ENCODE measurements around the gene COA6.

Gene COA6, protein sequence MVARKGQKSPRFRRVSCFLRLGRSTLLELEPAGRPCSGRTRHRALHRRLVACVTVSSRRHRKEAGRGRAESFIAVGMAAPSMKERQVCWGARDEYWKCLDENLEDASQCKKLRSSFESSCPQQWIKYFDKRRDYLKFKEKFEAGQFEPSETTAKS

DNA sequence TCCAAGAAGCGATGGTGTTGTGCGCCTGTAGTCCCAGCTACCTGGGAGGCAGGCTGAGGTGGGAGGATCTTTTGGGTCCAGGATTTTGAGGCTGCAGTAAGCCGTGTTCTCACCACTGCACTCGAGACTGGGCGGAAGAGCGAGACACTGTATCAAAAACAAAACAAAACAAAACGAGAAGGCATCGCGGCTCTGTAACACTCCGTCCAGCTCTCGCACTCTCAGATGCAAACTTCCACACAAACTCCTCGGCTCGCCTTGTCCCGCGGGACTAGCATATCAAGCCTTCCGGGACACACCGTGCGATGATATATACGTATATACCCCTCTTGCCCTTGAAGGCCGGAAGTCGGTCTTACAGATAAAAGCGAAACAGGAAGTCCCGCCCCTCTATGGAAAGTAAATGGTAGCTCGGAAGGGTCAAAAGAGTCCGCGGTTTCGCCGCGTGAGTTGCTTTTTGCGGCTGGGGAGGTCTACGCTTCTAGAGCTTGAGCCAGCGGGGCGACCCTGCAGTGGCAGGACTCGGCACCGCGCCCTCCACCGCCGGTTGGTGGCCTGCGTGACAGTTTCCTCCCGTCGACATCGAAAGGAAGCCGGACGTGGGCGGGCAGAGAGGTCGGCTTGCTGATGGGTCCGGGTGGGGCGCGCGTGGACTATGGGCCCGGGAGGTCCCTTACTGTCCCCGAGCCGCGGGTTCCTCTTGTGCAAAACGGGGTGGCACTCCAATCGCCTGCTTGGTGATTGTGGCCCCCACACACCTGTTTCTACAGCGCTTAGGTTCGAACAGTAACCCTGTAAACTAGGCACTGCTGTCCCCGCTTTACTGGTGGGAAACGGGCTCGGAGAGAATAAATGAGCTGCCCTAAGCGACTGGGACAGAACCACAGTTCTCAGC lies at the start of gene COA6:
Gene COA6 (plus strand): TSS at position 393 of the 895 bp plus-strand sequence. CDS start 11 bp downstream, at position 404.
- Mint-ChIP-seq H3K4me1 (ENCODE audit: low read depth) (peaks cover 66% of the 10 kb centered on the region), H3K27ac (peak within 1 kb of the TSS; percentile 99), H3K4me3 (peak within 1 kb of the TSS; percentile 96), H3K27me3 (no peaks in the 10 kb centered on the region), H3K9me3 (no peaks in the 10 kb centered on the region), H3K36me3 (ENCODE audit: low read depth) (peaks cover 31% of the 10 kb centered on the region)

DNA sequence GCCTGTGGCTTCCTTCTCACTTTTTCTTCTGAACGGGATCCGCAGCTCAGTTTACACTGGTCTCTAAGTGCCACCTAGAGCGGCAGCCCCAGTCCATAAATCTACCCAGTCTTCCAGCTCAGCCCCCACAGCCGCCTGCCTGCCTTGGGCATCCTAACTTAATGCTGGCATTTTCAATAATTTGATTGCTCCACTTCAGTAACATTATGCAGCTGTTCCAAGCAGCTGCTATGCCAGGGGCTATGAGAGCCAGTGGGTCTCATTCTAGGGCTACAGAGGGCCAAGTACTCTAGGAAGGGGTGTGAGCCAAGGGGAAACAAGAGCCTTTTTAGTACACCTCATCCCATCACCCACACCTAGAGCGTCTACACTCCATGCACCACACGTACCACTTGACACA lies 48.4 kb upstream of the COA6 start:
- Mint-ChIP-seq H3K27ac (no peak overlapping the region), H3K27me3 (peaks cover 13% of the 10 kb centered on the region), H3K4me1 (ENCODE audit: low read depth) (peaks cover 51% of the 10 kb centered on the region), H3K36me3 (ENCODE audit: low read depth) (no peaks in the 10 kb centered on the region), H3K4me3 (no peak overlapping the region), H3K9me3 (no peaks in the 10 kb centered on the region)

DNA sequence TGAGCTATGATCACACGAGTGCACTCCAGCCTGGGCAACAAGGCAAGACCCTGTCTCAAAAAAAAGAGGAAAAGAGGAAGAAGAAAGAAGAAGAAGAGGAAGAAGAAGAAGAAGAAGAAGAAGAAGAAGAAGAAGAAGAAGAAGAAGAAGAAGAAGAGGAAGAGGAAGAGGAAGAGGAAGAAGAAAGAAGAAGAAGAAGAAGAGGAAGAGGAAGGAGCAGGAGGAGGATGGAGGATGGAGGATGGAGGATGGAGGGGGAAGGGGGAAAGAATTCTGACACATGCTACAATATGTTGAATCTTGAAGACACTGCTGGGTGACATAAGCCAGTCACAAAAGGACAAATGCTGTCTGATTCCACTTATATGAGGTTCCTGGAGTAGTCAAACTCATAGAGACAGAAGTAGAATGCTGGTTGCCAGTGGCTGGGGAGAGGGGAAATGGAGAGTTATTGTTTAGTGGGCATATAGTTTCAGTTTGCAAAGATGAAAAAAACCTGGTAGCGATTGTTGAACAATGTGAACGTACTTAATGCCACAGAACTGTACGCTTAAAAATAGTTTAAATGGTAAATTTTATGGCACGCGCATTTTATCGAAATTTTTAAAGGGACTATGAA lies 47.3 kb upstream of the COA6 start:
- H3K9me3 Mint-ChIP-seq: no peaks in the 10 kb centered on the region
- peaks cover 16% of the 10 kb centered on the region for H3K27me3 Mint-ChIP-seq
- no peaks in the 10 kb centered on the region for H3K36me3 Mint-ChIP-seq (ENCODE audit: low read depth)
- peak overlapping the region; percentile 93 for H3K27ac Mint-ChIP-seq
- H3K4me1 Mint-ChIP-seq (ENCODE audit: low read depth): peaks cover 54% of the 10 kb centered on the region
- H3K4me3 Mint-ChIP-seq: peak overlapping the region; percentile 86

DNA sequence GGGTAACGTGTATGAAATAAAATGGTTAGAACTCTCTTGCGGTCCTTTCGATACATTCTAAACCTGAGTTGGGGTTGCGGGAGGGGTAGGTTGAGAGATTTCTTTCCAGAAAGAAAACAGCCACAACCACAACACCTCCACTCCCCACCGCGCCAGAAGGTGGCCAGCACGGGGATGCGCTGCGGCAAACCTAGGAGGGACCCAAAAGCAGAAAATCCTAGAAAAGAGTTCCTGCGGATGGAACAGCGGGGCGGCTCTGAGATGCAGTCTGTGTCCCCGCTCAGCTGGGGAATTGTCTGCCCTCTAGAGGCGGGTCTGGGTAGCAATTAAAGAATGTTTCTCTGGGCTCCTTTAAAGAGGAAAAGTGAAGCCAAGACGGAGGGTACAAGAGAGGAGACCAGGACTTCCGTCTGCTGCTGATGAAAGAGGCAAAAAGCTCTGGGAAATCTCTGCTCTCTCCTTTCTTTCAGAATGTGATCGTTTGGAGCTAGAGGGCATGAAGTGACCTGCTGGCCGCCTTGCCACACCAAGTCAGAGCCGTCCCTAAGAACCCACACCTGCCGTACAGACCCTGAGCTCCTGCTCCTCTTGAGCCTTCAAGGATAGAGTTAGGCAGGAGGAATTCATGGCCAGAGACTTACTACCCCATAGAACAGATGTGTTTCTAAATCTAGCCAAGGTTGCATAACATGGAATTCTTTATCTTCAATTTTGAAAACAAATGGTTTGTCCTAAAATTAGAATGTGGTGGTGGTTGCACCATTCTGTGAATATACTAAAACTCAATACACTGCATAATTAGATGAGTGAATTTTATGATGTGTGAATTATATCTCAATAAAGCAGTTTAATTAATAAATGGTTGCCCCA lies 46.5 kb upstream of the COA6 start:
- Mint-ChIP-seq H3K27me3 (peaks cover 18% of the 10 kb centered on the region), H3K36me3 (ENCODE audit: low read depth) (no peaks in the 10 kb centered on the region), H3K4me3 (peak overlapping the region; percentile 86), H3K27ac (peak overlapping the region; percentile 93), H3K9me3 (no peaks in the 10 kb centered on the region), H3K4me1 (ENCODE audit: low read depth) (peaks cover 48% of the 10 kb centered on the region)

DNA sequence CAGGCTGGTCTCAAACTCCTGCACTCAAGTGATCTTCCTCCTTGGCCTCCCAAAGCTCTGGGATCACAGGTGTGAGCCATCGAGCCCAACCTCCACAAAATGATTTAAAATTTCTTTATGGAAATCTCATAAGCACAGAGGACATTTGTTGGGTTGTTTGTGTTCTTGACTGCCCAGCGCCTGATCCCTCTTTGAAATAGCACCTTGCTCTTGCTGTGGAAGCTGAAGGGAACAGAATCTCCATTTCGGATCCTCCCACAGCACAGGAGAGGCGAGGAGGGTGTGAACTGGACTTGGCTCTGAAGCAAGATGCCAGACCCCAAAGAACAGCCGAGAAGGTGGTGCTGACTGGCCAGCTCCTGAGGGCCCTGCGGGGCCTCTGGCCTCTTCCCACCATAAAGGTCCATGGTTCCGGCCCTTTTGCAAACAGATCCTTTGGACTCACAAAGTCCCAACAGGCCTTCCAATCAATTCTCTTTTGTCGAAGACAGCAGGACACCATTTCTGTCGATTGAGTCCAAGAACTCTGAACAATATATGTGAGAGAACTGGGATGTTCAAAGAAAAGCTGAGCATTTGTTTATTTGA lies 45.6 kb upstream of the COA6 start:
- peak overlapping the region; percentile 15 for H3K4me3 Mint-ChIP-seq
- no peaks in the 10 kb centered on the region for H3K9me3 Mint-ChIP-seq
- H3K36me3 Mint-ChIP-seq (ENCODE audit: low read depth): no peaks in the 10 kb centered on the region
- H3K27me3 Mint-ChIP-seq: peaks cover 25% of the 10 kb centered on the region
- H3K27ac Mint-ChIP-seq: no peak overlapping the region
- H3K4me1 Mint-ChIP-seq (ENCODE audit: low read depth): peaks cover 40% of the 10 kb centered on the region

DNA sequence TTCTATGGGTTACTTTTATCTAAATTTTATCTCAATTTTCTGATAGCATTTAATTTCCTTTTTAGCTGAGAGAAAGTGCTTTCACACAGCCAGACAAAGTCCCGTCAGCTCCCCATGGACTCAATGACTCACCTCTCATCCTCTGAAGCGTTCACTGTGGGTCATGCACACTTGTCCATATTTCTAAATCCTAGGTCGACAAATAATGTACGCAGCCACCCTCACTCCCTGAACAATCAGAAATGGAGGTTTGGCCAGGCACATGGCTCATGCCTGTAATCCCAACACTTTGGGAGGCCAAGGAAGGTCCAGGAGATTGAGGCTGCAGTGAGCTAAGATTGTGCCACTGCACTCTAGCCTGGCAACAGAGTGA lies 42.4 kb upstream of the COA6 start:
- H3K27ac Mint-ChIP-seq: no peak overlapping the region
- H3K9me3 Mint-ChIP-seq: peaks cover 7% of the 10 kb centered on the region
- no peak overlapping the region for H3K4me3 Mint-ChIP-seq
- H3K36me3 Mint-ChIP-seq (ENCODE audit: low read depth): no peaks in the 10 kb centered on the region
- H3K27me3 Mint-ChIP-seq: peaks cover 20% of the 10 kb centered on the region
- H3K4me1 Mint-ChIP-seq (ENCODE audit: low read depth): peaks cover 23% of the 10 kb centered on the region

DNA sequence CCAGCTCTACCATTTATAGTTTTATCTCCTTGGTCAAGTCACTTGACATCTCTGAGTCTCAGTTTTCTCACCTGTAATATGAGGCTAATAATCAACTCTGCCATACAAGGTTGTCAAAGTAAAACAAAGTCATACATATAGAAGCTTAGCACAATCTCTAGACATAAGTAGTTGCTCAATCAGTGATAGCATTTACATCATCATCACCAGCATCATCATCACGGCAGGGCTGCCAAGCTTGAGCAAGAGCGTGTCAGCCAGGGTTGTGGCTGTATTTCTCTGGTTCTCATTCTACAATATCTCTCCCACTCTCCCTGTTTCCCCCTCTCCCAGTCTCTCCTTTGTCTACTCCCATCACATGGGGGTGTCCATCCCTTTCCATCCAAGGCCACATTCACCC lies 41.7 kb upstream of the COA6 start:
- Mint-ChIP-seq H3K4me1 (ENCODE audit: low read depth) (peaks cover 16% of the 10 kb centered on the region), H3K9me3 (peaks cover 12% of the 10 kb centered on the region), H3K36me3 (ENCODE audit: low read depth) (no peaks in the 10 kb centered on the region), H3K4me3 (no peak overlapping the region), H3K27ac (no peak overlapping the region), H3K27me3 (peaks cover 22% of the 10 kb centered on the region)

DNA sequence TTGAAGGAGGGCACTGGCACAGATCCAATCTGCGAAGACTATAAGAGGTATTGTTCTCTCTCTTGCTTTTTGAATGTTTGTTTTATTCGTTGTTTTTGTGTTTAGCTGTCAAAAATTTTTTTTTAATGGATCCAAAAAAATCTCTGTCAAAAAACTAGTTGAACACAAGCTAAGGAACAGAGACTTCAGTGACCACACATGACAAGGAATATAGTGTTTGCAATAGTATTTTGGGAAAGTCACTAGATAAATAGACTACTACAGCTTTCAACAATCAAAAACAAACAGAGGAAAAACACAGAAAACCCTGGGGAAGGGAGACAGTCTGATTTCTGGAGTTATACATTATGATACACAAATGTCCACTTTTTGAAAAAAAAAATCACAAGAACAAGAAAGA lies 36.9 kb upstream of the COA6 start:
- no peaks in the 10 kb centered on the region for H3K4me1 Mint-ChIP-seq (ENCODE audit: low read depth)
- no peak overlapping the region for H3K27ac Mint-ChIP-seq
- peaks cover 25% of the 10 kb centered on the region for H3K27me3 Mint-ChIP-seq
- H3K9me3 Mint-ChIP-seq: peaks cover 30% of the 10 kb centered on the region
- no peaks in the 10 kb centered on the region for H3K36me3 Mint-ChIP-seq (ENCODE audit: low read depth)
- no peak overlapping the region for H3K4me3 Mint-ChIP-seq

DNA sequence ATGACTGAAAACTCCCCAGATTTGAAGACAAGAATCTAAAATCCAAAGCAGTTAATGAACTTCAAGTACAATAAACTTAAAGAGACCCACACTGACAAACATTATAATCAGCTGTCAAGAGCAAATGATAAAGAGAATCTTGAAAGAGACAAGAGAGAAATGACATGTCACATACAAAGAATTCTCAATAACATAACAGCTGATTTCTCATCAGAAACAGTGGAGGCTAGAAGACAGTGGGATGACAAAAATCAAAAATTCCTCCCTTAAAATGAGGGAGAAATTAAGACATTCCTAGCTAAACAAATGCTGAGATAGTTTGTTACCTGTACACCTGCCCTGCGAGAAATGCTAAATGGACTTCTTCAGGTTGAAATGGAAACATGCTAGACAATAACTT lies 36.0 kb upstream of the COA6 start:
- Mint-ChIP-seq H3K27me3 (peaks cover 18% of the 10 kb centered on the region), H3K36me3 (ENCODE audit: low read depth) (no peaks in the 10 kb centered on the region), H3K9me3 (peaks cover 30% of the 10 kb centered on the region)

DNA sequence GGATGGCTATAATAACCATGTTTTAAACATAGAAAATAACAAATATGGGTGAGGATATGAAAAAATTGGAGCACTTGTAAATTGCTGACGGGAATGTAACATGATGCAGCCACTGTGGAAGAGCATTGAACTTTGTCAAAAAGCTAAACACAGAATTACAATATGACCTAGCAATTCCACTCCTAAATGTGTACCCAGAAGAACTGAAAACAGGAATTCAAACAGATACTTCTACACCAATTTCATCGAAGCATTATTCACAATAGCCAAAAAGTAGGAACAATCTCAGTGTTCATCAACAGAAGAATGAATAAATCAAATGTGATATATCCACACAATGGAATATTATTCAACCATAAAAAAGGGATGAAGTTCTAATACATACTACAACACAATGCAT lies 32.7 kb upstream of the COA6 start:
- H3K36me3 Mint-ChIP-seq (ENCODE audit: low read depth): no peaks in the 10 kb centered on the region
- H3K9me3 Mint-ChIP-seq: peaks cover 26% of the 10 kb centered on the region
- no peak overlapping the region for H3K4me3 Mint-ChIP-seq
- H3K4me1 Mint-ChIP-seq (ENCODE audit: low read depth): no peaks in the 10 kb centered on the region
- peaks cover 11% of the 10 kb centered on the region for H3K27me3 Mint-ChIP-seq
- H3K27ac Mint-ChIP-seq: no peak overlapping the region

More for the DNA sequence above, 36.0 kb upstream of the COA6 start:
- Mint-ChIP-seq H3K4me1 (ENCODE audit: low read depth) (no peaks in the 10 kb centered on the region), H3K27ac (no peak overlapping the region), H3K4me3 (no peak overlapping the region)

DNA sequence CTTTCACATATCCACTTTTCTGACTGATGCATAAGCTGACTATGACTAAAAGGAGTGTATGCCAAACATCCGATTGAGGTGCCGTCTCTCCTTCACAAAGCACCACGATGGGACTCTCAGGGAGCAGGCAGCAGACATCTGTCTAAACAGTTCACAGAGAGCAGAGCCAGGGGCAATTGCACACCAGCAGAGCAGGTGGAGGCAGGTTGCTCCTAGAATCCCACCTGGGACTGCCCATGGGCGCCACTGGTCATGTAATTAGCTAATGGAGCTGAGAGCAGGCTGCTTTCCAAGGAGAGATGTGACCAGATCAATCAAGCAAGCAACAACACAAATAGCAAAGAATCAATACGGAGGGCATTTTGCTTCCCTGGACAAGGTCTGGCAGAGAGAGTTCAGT lies 30.5 kb upstream of the COA6 start:
- Mint-ChIP-seq H3K36me3 (ENCODE audit: low read depth) (no peaks in the 10 kb centered on the region), H3K4me1 (ENCODE audit: low read depth) (no peaks in the 10 kb centered on the region), H3K27me3 (no peaks in the 10 kb centered on the region), H3K9me3 (peaks cover 10% of the 10 kb centered on the region), H3K4me3 (no peak overlapping the region), H3K27ac (no peak overlapping the region)

DNA sequence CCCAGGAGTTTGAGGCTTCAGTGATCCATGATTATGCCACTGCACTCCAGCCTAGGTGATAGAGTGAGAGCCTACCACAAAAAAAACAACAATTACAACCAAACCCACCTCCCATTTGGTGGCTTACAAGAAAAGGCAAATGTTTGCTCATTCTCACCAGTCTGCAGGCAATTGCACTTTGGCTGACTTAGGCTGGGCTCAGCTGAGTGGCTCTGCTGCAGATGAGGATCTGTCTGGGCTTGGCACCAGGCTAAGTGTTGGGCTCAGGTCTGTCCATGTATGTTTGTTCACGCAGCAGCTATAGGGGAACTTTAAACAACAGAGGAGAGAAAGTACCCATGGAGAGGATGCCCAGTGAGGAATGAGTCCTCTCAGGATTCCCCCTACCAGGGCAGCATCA lies 28.0 kb upstream of the COA6 start:
- H3K9me3 Mint-ChIP-seq: peaks cover 8% of the 10 kb centered on the region
- H3K36me3 Mint-ChIP-seq (ENCODE audit: low read depth): no peaks in the 10 kb centered on the region
- H3K4me3 Mint-ChIP-seq: no peak overlapping the region
- no peaks in the 10 kb centered on the region for H3K4me1 Mint-ChIP-seq (ENCODE audit: low read depth)
- H3K27ac Mint-ChIP-seq: no peak overlapping the region
- H3K27me3 Mint-ChIP-seq: peaks cover 9% of the 10 kb centered on the region

DNA sequence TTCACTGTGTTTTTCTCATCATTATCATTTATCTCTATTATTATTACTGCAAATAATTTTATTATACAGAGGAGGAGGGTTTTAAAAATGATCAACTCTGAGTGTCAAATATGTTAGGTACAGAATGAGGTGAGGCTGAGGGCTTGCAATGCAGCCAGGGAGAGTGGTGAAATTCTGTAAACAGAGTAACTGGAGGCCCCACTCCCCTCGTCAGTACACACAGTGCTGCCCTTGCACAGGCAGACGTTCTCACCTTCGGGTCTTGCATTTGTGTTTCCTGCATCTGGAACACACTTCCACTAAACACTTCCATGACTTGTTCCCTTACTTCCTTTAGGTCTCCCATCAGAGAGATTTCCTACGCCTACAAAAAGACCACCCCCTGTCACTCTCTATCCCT lies 24.3 kb upstream of the COA6 start:
- Mint-ChIP-seq H3K27ac (no peak overlapping the region), H3K27me3 (peaks cover 18% of the 10 kb centered on the region), H3K4me1 (ENCODE audit: low read depth) (no peaks in the 10 kb centered on the region), H3K36me3 (ENCODE audit: low read depth) (no peaks in the 10 kb centered on the region), H3K4me3 (no peak overlapping the region), H3K9me3 (no peaks in the 10 kb centered on the region)

DNA sequence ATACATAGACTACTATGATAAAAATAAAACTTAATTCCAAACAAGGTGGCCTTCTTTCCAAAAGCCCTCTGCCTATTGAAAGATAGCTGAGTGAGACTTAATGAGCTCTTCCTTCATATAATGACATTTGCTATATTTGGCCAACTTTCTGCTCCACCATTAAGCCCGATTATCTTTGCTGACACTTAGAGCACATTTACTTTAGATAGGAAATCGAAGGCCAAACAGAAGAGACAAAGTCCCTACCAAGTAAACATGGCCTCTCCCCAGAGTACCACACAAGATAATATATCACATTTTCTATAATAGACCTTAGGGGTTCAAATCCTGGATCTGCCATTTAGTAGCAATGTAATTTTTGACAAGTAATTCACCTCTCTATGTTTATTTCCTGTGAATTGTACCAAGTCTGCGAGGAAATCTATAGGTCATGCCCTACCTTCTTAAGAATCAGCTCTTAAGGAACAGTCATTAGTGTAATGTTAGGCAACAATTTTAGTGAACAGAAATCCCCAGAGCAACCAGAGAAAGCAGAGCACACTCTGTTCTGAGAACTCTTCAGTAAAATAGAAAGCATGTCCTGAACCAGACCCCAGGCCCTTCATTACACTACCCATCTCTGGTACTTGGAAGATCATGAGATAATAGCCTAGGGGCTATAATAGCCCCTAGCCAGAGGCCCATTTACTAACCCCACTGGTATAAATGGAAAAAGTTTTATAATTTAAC lies 17.3 kb upstream of the COA6 start:
- Mint-ChIP-seq H3K27ac (peak overlapping the region; percentile 81), H3K27me3 (peaks cover 5% of the 10 kb centered on the region)

More for the DNA sequence above, 17.3 kb upstream of the COA6 start:
- H3K4me1 Mint-ChIP-seq (ENCODE audit: low read depth): no peaks in the 10 kb centered on the region
- peak overlapping the region; percentile 87 for H3K4me3 Mint-ChIP-seq
- H3K9me3 Mint-ChIP-seq: no peaks in the 10 kb centered on the region
- no peaks in the 10 kb centered on the region for H3K36me3 Mint-ChIP-seq (ENCODE audit: low read depth)
